Stimulated activated CD4-positive, alpha-beta T cell treated with anti-CD3 and anti-CD28 coated beads, TNF-alpha, amount 100 ng/mL, for 1 hour (primary cell): ENCODE results near the gene LAMC3.

Source experiments
- DNase-seq, 3 donors: peaks; one replicate each; pipeline ENCODE4 v3.0.0-alpha.2; 2020; ENCODE audit warnings: low read depth in 3 of 3, low spot score in 1 of 3

The LAMC3 gene

DNA sequence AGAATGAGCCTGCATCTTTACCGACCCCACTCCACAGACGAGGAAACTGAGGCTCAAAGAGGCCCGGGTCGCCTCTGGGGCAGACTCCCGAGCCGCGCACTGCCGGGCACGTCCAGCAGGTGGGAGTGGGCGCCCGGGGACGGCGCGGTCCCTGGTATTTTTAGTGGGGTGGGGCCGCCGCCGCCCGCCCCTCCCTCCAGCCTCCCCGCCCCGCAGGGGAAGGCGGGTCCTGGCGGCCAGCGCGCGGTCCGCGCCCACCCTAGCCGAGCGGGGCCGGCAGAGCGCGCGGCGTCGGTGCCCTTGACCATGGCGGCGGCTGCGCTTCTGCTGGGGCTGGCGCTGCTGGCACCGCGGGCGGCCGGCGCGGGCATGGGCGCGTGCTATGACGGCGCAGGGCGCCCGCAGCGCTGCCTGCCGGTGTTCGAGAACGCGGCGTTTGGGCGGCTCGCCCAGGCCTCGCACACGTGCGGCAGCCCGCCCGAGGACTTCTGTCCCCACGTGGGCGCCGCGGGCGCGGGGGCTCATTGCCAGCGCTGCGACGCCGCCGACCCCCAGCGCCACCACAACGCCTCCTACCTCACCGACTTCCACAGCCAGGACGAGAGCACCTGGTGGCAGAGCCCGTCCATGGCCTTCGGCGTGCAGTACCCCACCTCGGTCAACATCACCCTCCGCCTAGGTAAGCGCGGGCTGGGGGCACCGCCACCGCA is at the start of gene LAMC3:
Gene LAMC3 (plus strand): TSS at position 266 of the 710 bp plus-strand sequence. CDS start 41 bp downstream, at position 307.
- DNase-seq: no peak

DNA sequence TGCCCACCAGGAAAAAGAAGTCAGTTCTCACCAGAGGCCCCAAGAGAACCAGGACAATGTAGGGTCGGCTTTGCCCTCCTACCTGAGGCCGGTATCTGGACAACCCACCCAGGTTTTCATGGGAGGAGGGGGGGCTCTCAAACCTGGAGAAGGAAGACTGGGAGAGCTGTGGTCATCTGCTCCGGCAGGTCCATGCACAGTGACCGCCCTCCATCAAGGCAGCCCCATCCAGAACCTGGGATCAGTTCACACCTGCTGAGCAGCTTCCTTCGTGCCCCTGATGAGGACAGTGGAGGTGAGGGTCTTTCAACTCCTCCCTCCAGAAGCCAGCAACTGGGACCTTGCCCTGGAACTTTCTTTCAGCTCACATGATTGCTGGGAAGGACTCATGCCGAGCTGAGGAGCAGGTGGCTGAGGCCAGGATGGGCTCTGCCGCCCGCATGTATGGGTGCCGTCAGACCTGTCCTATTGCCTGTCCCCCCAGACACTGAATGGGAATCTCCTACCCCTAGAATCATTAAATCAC is 49.1 kb upstream of the LAMC3 start:
- no peak for DNase-seq

DNA sequence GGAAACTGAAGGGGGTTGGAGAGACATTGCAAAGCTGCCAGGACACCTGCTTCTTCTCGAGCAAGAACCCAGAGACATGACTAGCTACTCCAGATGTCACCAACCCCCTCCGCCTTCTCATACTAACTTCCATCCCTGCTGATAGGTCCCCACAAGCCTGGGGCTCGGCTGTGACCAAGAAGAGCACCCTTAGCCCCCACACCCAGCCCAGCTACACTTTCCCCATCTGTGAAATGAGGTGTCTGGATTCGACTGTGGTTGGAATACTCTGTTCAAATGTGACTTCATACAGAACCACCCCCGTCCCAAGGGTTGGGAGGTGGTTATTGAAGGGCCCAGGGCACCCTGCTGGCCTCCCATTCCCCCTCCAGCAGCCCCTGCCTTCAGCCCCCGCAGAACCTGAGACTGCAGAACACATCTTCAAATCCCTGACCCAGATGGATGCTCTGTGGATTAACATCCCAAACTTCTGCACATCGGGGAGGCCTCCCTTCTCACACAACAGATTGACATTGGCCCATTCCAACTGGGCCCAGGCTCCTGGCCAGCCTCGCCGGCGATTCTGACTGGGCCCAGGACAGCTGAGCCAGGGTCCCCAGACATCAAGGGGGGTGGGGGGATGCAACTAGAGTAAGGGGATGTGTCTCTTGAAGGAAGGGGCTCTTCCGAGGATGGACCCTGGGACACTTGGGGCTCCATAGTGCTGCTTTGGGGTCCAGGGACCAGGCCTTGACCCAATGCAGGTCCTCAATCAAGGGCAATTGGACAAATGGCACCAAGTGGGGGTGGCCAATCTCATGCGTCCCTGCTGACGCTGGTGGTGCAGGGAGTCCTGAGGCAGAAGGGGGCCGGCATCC is 48.2 kb upstream of the LAMC3 start:
- DNase-seq: no peak

DNA sequence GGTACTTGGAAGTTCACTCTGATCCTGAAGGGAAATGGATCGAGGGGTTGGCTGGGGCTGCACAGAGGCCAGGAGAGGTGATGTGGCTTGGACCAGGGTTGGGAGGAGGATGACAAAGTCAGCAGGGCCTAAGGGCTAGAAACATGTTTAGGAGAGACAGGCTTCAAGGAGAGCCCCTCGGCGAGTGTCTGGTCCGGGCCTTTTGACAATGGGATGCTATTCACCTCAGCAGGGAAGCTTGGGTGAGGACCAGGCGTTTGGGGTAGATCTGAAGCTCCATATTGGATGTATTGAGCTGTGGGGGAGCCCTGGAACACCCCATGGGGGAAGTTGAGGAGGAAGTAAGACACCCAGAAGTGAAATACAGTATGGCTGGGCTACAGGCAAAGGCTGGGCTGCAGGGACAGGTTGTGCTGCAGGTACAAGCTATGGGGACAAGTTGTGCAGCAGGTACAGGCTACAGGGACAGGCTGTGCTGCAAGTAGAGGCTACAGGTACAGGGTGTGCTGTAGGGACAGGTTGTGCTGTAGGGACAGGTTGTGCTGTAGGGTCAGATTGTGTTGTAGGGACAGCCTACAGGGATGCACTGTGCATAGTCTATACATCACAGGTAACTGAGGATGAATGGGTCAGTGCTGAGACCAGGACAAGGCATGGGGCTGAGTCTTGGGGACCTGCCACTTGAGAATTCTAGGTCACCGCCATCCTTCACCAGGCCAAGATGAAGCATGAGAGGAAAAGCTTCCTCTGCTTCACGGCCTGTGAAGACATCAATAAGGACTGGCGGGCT is 47.3 kb upstream of the LAMC3 start:
- DNase-seq: no peak

DNA sequence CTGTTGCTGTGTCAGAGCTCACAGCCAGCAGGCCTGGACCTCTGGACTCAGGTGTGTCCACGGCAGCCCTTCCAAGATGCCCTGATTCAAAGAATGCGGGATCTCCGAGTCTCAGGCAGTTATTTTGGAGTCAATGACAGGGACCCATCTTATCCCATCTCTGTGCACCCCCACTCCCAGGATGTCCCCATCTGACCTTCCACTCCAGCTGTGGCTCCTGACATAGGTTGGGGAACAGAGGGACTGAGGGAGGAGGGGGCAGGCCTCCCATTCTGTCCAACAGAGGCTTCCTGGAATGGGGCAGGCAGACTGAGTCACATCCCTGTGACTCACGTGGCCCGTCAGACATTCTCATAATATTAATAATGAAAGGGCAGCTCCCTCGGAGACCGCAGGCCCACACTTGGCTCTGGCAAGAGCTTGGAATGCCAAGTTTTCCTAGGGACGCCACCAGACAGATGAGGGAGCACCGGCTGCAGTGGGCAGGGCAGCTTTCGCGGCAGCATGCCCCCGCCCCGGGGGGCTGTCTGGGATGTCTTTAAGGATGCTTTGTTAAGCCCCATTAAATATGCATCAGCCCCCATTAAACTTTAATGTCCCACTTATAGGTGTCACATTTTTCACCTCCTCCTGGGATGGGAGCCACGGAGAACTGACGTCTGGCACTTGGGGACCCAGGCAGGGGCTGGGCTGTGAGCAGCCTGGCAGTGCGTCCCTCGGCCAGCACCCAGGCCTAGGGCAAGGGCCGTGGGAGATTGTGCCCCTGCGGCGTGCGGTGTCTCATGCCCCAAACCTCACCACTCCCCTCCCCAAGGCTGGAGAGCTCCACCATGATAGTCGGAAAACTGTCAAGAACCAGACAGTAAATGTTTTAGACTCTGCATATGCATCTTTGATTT is 46.3 kb upstream of the LAMC3 start:
- no peak for DNase-seq

DNA sequence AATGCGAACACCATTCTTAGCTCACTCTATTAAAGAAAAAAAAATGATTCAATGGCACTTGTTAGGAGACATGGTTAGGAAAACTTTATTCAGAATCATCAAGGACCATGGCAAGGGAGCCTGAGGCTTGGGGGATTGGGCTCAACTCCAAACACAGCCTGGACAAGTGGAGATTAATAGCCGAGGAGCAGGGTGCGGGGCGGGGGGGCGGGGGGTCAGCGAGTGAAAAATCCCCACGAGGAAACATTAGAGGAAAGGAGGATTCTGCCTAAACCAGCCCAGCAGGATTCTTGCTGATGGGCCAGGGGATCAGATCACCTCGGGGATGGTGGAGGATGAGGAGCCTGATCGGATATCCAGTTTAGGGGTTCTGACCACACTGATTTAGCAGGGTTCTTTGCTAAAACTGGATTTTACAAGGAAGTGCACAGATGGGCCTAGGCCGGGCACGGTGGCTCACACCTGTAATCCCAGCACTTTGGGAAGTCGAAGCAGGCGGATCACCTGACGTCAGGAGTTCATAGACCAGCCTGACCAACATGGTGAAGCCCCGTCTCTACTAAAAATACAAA is 45.6 kb upstream of the LAMC3 start:
- no peak for DNase-seq

DNA sequence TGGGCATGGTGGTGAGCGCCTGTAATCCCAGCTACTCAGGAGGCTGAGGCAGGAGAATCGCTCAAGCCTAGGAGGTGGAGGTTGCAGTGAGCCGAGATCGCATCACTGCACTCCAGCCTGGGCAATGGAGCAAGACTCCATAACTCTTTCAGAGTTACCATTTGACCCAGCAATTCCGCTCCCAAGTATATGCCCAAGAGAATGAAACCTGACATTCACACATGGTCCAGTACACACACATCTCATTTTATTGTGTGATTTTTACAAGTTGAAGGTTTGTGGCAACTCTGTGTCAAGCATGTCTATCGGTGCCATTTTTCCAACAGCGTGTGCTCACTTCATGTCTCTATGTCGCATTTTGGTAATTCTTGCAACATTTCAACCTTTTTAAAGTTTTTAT is 45.1 kb upstream of the LAMC3 start:
- DNase-seq: no peak

DNA sequence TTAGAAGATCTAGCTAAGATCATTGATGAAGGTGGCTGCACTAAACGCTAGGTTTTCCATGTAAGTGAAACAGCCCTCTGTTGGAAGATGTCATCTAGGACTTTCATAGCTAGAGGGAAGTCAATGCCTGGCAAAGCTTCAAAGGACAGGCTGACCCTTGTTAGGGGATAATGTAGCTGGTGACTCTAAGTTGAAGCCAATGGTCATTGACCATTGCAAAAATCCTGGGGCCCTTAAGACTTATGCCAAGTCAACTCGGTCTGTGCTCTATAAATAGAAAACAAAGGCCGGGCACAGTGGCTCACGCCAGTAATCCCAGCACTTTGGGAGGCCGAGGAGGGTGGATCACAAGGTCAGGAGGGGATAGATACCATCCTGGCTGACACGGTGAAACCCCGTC is 43.3 kb upstream of the LAMC3 start:
- no peak for DNase-seq

DNA sequence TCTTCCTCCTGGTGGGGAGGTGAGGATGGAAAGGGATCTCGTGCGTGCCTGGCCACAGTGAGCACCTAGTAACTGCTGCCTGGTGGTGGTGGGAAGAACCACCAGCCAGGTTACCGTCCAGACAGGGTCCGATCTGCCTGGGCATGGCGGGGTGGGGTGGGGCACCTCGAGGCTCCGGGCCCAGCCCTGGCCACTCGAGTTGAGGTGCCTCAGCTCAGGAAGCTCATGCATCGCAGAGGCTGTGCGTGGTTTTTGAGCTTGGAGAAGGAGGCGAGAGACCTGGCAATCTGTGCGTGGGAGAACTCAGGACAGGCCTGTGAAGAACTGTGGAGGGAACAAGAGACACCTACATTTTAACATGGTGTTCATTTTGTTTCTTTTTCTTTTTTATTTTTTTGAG is 38.9 kb upstream of the LAMC3 start:
- no peak for DNase-seq

DNA sequence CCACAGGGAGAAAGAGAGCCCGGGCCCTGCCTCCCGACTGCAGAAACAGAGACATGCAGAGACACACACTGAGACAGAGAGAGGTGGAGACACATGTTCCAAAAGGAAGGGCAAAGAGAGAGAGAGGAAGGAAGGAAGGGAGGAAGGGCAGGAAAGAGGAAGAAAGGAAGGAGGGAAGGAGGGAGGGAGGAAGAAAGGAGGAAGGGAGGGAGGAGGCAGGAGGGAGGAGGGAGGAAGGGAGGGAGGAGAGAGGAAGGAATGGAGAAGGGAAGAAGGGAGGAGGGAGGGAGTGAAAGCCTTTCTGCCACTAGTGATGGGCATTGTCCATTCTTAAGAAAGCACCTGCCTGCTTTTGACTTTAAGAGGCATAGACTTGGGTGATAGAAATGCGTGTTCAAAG is 38.1 kb upstream of the LAMC3 start:
- DNase-seq: no peak

DNA sequence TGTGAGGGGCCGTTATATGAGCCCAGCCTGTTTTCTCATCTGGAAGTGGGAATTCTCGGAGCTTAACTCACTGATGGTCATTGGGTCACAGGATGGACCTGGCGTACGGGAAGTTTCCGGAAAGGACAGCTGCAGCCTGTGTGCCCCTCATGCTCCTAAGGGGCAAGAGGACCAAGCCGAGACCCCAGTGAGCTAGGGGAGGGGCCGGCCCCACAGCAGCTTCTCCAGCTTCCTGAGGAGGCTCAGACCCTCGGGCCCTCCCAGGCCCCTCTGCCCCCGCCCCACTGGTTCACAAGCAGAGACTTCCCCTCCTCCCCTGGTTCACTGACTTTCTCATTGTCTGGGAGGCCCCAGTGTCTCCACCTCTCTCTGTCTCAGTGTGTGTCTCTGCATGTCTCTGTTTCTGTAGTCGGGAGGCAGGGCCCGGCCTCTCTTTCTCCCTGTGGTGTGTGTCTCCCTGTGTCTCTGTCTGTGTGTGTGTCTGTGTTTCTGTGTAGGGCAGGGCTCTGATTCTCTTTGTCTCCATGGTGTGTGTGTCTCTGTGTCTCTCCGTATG is 37.6 kb upstream of the LAMC3 start:
- DNase-seq: no peak

DNA sequence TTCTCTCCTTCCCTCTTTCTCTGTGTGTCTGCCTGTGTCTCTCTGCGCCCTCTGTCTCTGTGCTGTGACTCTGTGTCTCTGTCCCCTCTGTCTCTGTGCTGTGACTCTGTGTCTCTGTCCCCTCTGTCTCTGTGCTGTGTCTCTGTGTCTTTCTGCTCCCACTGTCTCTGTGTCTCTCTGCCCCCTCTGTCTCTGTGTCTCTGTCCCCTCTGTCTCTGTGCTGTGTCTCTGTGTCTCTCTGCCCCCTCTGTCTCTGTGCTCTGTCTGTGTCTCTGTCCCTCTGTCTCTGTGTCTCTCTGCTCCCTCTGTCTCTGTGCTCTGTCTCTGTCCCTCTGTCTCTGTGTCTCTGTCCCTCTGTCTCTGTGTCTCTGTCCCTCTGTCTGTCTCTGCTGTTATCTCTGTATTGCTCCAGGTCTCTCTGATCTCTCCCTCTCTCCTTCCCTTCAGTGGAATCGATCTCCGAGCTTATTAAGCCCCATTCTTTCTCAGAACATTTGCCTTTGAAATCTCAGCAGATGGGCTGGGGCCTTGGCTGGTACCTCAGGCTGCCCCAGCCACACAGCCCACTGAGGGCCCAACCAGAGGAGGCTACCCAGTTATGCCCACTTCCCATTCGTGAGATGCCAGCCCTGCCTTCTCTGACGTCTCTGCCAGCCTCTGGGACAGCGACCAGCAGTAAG is 36.6 kb upstream of the LAMC3 start:
- no peak for DNase-seq

DNA sequence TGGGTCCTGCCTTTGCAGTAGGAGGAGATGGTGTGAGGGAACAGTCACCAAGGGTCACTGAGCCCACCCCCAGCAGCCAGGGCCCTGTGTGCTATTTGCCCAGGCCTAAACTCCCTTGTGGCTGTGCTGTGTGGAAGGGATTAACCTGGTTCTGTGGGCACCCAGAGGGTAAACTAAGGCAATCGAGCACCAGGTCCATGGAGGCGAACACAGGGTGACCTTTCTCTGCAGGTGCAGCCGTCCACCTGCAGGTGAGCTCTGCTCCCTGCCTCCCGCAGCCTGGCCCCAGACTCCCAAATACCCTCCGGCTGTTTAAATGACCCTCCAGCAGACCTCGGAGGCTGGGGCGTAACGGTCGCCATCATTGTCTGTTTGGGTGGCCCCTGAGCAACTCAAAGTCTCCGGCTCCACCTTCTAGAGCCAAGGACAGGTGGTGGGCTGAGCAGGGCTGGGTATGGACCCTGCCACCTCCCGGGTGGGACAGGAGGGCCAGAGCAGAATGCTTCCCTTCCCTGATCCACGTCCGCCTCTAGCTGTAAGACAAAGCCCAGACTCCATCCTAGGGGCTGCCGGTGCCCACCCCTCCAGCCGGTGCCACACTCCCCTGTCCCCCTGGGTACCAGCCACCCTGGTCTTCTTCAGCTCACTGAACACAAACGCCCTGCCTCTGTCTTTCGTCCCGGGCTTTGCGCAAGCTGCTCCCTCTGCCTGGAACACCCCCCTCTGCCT is 35.9 kb upstream of the LAMC3 start:
- no peak for DNase-seq

DNA sequence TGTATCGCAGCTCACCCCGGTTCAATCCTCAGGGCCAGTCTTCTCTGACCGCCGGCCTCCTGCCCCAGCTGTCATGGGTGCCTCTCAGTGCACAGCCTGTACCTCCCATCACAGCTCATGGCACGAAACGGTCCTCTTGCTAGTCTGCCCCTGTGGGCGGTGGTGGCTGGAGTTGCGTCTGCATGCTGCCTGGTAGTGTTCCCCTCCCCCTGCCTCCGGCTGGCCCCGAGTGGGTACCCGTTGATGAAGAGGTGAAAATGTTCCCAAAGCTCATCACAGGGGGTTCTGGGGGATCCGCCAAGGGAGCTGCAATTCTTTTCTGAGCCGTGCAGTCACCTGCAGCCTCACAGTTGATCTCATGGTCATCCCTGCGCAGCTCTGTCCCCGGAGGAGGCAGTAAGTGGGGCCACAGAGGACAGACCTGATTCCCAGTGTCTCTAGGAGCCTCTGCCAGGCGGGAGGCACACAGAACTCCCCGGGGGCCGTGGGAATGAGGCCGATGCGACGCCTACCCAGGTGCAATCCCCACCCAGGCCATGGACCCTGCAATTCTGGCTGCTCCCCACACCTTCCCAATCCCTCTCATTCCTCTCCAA is 35.2 kb upstream of the LAMC3 start:
- DNase-seq: no peak

DNA sequence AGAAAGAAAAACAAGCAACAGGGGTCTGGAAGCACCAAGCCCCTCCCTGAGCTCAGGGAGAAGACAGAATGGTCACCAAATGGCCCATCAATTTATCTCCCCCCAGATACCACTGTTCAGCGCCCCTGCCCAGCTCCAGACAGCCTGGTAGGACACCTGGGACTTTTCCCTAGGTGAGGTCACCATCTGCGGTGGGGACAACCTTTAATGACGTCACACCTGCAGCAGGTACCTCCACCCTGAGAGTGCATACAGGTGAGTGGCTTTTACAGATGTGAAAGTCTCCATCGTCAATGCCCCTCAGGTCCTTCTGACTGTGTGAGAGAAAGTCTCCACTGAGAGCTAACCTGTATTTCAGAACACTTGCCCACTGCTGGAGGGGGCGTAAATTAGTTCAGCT is 34.3 kb upstream of the LAMC3 start:
- no peak for DNase-seq

DNA sequence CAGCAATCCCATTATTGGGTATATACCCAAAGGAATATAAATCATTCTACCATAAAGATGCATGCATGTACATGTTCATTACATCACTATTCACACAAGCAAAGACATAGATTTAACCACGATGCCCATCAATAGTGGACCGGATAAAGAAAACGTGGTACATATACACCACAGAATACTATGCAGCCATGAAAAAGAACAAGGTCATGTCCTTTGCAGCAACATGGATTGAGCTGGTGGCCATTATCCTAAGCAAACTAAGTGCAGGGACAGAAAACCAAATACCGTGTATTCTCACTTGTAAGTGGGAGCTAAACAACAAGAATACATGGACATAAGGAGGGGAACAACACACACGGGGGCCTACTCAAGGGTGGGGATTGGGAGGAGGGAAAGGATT is 33.8 kb upstream of the LAMC3 start:
- no peak for DNase-seq

DNA sequence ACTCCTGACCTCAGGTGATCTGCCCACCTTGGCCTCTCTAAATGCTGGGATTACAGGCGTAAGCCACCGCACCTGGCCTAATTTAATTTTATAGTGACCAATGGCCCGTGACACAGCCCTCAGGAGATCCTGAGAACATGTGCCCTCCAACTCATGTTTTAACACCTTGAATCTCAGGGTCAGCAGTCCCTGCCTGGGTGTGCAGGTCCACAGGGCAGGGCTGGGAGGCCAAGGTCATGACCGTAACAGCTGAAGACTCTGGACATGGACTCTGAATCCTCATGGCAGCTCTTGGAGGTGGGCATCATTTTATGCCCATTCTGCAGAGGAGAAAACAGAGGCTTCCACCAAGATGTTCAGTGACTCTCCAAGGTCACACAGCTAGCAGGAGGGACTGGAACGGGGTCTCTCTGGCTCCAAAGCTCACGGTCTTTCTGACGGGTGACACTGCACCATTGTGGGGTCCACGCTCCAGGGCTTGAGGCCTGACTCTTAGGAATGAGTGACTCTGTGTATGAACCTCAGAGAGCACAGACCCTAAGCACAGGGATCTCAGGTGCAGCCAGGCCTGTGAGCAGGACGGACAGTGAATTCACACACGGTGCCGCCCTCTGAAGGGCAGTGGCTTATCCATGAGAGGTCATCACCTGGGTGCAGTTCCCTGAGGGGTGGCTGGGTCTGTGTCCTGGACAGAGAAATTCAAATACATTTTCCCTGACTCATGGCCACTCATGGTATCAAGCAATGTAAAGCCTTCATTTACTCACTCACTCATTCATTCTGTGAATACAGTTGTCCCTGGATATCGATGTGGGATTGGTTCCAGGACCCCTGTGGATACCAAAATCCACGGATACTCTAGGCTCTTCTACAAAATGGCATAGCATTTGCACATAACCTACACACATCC is 32.8 kb upstream of the LAMC3 start:
- DNase-seq: no peak
